Colon (tissue), 2 donors: ENCODE data around the gene ADAMTS14.

ENCODE experiments used
- FAIRE-seq: peaks from 2 replicates; lab custom pipeline; 2012; peaks lifted over from hg19 to GRCh38; lab: Jason Lieb, UNC
- donor health status: control.
- donor health status: control.

ADAMTS14 gene

GRCh38 chr10:70771311-70772194, 99.2 kb downstream of the ADAMTS14 start:
- FAIRE-seq = no peak

- no peak for FAIRE-seq
These were observed 100.3 kb downstream of the ADAMTS14 start for GRCh38 chr10:70772627-70773026.

GRCh38 chr10:70773461-70773860, 101.2 kb downstream of the ADAMTS14 start:
- no peak for FAIRE-seq

- FAIRE-seq = no peak
These were observed 101.9 kb downstream of the ADAMTS14 start for GRCh38 chr10:70773965-70774809.

DNA sequence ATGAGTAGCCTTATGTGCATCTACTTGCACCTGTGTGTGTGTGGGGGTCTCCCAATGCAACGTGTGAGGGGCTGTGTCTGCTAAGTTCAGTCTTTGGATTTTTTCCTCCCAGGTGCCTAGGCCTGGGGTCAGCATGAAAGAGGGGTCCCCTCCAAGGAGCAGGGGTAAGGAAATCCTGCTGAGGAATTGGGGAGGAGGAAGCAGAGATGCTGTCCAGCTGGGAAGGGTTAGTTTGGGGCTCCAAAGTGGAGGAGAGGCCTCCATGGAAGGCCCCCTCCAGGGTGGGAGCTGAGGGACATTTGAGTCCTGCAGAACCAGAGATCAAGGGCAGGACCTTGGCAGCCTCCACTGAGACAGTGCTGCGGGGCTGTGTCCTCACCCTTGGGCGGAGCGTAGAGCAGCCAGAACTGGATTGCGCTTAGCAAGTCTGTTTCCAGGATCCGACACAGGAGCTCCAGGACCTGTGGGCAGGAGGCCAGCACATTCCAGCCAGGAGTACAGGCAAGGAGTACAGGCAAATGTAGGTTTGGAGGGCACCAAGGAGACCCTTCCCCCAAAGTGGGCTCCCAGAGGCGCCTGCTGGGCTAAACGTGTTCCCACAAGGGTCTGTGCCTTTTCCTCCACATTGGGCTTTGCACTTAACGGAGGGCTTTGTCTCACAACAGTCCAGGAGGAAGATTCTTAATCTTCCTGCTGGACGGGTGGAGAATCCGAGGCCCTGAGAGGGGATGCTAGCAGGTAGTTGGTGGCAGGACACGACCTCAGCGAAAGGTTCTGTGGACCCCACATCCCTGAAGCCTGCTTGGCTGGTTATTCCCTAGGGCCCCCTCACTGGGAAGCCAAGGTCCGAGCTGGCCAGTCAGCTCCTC, 102.7 kb downstream of the ADAMTS14 start:
- no peak for FAIRE-seq

DNA sequence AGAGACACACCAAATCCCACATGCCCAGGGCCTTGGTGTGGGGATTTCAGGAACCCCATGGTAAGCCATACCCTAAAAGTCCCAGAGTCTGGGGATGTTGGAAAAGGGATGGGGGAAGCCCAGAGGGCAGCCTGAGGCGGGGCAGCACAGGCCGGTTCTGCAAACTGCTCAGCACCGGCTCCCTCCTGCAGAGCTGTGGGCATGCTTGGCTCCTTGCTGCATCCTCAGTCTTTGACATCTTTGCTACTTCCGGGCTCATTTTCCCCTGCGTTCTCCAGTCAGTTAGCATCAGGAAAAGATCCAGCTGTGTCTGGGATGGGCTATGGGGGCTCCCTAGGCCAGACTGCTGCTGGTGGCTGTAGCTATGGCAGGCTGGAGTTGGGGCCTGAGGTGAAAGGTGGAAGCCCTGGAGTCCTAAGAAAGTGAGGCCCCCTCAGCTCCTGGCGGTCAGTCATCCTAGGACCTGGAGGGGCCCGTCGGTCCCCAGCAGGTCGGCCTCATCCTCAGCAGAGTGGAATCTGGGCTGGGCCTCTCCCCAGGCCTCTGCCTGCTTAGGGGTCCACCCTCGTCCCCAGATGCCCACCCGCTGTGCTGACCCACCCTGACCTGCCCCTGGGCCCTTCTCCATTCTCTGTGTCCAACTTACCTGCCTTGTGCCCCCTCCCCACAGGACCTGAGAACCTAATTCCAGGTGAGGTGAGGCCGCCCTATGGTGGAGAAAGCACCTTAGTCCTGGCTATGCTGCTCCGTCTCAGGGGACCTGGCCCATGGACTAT, 103.6 kb downstream of the ADAMTS14 start:
- FAIRE-seq = no peak

DNA sequence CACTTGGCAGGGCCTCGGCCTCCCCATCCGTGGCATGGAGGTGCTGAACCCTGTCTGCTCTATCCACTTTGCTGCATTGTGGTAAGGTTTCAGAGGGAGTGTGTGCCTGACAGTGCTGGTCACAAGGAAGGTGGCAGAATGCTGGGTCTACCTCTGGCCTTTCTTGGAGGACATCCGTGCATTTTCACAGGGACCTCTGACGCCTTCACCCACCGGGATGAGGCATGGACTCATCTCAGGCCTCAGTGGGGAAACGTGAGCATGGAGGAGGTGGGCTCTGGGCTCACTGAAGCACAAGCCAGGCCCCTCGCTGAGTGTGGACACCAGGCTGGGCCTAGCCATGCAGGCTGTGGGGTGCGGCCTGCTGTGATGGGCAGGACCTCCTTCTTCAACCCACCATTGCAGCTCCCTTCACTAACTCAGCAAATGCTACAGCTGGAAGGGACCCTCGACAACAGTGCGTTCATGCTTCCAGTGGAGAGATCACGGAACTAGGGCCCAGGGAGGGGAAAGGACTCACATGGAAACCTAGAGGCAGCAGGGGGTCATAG, 104.2 kb downstream of the ADAMTS14 start:
- no peak for FAIRE-seq

DNA sequence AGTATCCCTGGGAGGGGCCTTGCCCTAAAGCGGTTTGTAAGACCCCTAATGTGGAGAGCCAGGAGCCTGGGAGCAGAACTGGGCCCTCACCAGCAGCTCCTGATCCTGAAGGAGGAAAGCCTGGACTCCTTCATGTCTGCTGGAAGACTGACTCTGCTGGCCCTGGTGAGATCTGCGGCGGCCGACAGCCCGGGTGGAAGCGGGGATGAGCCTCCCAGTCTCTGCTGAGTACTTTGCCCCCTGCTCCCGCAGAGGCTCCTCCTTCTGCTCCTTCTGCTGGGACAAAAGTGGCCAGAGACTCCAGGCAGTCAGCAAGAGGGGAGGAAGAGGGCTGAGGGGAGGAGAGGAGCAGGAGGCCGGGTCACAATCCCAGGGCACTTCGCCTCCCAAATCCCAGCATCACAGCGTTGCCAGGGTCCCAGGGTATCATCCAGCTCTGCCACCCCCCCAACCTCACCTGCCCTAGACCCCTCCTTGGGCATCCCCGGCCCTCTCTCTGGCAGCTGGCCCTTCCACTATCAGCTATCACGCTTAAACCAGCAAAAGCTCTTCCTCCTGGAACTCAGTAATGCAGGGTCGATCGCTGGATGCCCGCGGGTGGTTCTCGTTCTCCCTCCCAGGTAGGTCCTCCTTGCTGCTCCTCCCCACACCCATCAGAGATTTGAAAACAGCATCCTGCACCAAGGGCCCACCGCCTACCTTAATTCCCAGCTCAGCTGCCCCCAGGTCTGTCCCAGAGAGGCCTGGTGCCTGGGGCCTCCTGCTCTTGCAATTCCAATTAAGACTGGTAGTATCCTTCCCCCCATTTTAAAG, 105.0 kb downstream of the ADAMTS14 start:
- no peak for FAIRE-seq

- FAIRE-seq = no peak
These were observed 106.1 kb downstream of the ADAMTS14 start for GRCh38 chr10:70778267-70778924.

GRCh38 chr10:70779088-70779487, 106.8 kb downstream of the ADAMTS14 start:
- FAIRE-seq = no peak

- FAIRE-seq = no peak
These were observed 107.4 kb downstream of the ADAMTS14 start for GRCh38 chr10:70779511-70780369.

DNA sequence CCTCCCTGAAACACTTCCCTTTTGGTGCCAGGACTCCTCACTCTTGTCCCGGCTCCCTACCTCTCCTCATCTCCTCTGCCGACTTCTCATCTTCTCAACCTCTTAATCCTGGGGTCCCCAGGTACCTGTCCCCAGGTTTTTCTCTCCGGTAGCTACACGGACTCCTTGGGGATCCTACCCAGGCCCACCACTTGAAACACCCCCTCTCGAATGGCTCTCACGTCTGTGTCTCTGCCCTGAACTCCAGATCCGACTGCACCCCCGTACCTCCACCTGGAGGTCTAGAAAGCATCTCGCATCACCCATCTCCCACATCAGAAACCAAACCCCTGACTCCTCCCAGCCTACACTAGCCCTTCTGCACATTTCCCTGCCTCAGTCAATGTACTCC, 108.1 kb downstream of the ADAMTS14 start:
- no peak for FAIRE-seq

DNA sequence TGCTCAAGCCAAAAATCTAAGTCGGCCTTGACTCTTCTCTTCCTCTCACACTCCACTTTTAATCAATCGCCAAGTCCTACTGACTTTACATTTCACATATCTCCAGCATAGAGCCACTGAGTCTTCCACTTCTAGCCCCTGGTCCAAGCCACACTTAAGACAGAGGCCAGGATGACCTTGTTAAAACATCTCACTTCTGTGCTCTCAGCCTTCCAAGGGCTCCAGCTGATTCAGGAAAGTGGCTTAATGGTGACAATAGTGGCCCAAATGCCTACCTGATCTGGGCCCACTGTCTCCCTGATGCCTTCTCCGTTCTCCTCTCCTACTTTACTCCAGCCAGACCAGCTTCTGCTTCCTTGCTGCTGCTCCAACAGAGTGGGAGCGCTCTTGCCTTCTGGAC, 108.5 kb downstream of the ADAMTS14 start:
- FAIRE-seq = no peak

DNA sequence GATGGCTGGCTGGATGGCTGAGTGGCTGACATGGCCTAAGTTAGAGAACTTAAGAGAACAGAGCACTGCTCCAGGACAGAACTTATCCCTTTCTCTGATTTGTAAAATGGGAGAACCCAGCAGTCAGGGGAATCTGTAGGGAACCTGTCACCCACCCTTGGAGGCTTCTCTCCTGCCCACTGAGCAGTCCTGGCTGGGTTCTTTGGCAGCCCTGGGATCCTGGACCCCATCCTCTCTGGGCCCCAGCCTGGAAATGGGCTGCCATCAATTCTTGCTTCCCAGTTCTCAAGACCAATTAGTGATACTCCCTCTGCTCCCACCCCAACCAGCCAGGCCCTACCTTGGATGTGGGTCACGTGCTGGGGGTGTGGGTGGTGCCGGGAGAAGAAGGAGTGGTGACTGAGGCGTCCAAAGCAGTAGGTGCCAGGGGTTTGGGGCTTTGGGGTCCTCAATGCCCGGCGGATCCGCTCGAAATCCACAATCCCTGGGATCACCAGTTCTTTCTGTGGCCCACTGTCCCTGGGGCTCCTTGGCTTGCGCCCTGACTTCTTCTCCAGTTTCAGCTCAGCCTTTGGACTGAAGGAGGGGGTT, 109.2 kb downstream of the ADAMTS14 start:
- no peak for FAIRE-seq

- FAIRE-seq = no peak
These were observed 109.9 kb downstream of the ADAMTS14 start for GRCh38 chr10:70782086-70782745.

GRCh38 chr10:70782746-70783680, 110.7 kb downstream of the ADAMTS14 start:
- no peak for FAIRE-seq

GRCh38 chr10:70784016-70784415, 111.7 kb downstream of the ADAMTS14 start:
- peak; percentile 45 for FAIRE-seq
